Measurements from ENCODE around the gene NELFCD. TPM values are rescaled to one million over a fixed set of nuclear protein-coding genes. Genes with fewer than 3 reads are reported as not detected.
A peak's percentile ranks its signal among the peaks of the same experiment; 100 is the strongest.

NELFCD gene
- total and polyA plus RNA-seq, 2 donors (not counting 1 experiment from before 2014, with no cell fraction given): 80.2 to 107 TPM

DNA sequence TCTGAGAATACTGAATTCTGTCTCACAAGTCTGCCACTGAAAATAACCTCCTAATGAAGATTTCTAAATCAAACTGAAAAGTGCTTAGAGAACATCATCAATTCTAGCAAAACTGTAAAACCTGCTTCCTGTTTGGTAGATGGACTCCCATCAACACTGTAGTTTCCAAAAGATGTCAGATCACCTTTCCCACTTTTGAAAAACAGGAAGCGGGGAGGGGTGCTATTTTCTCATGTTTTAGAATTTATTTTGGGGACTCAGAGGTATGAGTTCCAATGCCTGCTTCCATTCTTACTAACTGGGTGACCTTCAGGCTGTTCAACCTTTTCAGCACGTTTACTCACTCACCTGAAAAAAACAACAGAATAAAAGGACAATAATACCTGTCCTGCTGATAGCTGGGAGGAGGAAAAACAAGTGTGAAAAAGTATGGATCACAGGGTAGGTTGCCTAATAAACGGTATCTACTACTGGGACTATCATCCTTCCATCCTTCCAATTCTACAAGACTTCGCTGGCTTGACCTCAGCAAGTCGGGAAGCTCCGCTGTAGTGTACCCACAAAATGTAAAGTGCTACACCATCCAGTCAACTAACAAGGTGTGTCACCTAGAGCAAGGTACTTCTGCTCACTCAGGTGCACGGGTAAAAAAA lies 50.0 kb downstream of the NELFCD start:
- Mint-ChIP-seq H3K9me3 (ENCODE audit: insufficient read depth) (no peaks in the 10 kb centered on the region), H3K27me3 (no peaks in the 10 kb centered on the region), H3K4me1 (peaks cover 53% of the 10 kb centered on the region), H3K27ac (peak overlapping the region; percentile 98), H3K4me3 (peak overlapping the region; percentile 97)
- Histone ChIP-seq H3K79me2 (ENCODE audit: control insufficient read depth, insufficient read depth, low read length) (peaks cover 68% of the 10 kb centered on the region), H3K4me1 (ENCODE audit: control insufficient read depth in 2 of 2, insufficient read depth in 2 of 2, low read length in 2 of 2) (peaks cover 27 to 37% of the 10 kb centered on the region in 2 donors), H2AFZ (ENCODE audit: insufficient read depth, low read depth, low read length, poor library complexity, severe bottlenecking) (peak overlapping the region; percentile 90), H3K4me2 (replicated peaks; ENCODE audit: low read depth, low read length, poor library complexity, severe bottlenecking) (peak overlapping the region; percentile 88), H3K9me3 (ENCODE audit: control extremely low read depth in 1 of 3, control insufficient read depth in 2 of 3, insufficient read depth in 1 of 3, low read length in 2 of 3) (no peaks in the 10 kb centered on the region), H3K36me3 (replicated peaks in 1 of 2; ENCODE audit: control extremely low read depth in 1 of 2, control insufficient read depth in 1 of 2, extremely low read depth in 1 of 2, insufficient read depth in 2 of 2, low read length in 1 of 2) (peaks cover 0 to 68% of the 10 kb centered on the region in 2 experiments), H3K4me3 (ENCODE audit: control extremely low read depth in 1 of 5, extremely low read depth in 1 of 5, insufficient read depth in 1 of 5, low read depth in 2 of 5, low read length in 4 of 5) (peak overlapping the region; percentile 68 to 82 (median 80)), H4K20me1 (ENCODE audit: control insufficient read depth, insufficient read depth, low read length, poor library complexity, severe bottlenecking) (peaks cover 54% of the 10 kb centered on the region), H3K27me3 (replicated peaks in 1 of 4; ENCODE audit: control extremely low read depth in 1 of 4, control insufficient read depth in 3 of 4, insufficient read depth in 4 of 4, low read length in 3 of 4) (no peaks in the 10 kb centered on the region), H3K9ac (ENCODE audit: low read length) (peak overlapping the region; percentile 85), H3K27ac (ENCODE audit: low read length in 2 of 2) (peak overlapping the region; percentile 82 to 89)
- WGBS (ENCODE audit: insufficient coverage): 68% methylated on average over 4 of the region's 7 CpGs
- POLR2A ChIA-PET: interaction anchor here (0.6 to 2.6 kb wide), 7 partner anchors 12 to 142 kb away, joined by 5 to 30 read pairs (median 10); partner anchors contain the start of gene PRELID3B
- DNase-seq: no peak
- ATAC-seq (ENCODE audit: low read depth): no peak
- intact Hi-C loops (cut with micrococcal nuclease): no loop called here
- no peak for TF ChIP-seq EZH2 (IDR thresholded peaks at IDR 0.05; ENCODE audit: borderline replicate concordance, insufficient read depth, low read depth, low read length, poor library complexity, severe bottlenecking)
- TF ChIP-seq, protein P1, sequence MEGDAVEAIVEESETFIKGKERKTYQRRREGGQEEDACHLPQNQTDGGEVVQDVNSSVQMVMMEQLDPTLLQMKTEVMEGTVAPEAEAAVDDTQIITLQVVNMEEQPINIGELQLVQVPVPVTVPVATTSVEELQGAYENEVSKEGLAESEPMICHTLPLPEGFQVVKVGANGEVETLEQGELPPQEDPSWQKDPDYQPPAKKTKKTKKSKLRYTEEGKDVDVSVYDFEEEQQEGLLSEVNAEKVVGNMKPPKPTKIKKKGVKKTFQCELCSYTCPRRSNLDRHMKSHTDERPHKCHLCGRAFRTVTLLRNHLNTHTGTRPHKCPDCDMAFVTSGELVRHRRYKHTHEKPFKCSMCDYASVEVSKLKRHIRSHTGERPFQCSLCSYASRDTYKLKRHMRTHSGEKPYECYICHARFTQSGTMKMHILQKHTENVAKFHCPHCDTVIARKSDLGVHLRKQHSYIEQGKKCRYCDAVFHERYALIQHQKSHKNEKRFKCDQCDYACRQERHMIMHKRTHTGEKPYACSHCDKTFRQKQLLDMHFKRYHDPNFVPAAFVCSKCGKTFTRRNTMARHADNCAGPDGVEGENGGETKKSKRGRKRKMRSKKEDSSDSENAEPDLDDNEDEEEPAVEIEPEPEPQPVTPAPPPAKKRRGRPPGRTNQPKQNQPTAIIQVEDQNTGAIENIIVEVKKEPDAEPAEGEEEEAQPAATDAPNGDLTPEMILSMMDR (IDR thresholded peaks at IDR 0.05): no peak
- CTCF ChIA-PET: interaction anchor here (1.5 to 3.5 kb wide), 7 partner anchors 22 to 176 kb away, joined by 5 to 32 read pairs (median 10); no protein-coding TSS in a partner anchor

DNA sequence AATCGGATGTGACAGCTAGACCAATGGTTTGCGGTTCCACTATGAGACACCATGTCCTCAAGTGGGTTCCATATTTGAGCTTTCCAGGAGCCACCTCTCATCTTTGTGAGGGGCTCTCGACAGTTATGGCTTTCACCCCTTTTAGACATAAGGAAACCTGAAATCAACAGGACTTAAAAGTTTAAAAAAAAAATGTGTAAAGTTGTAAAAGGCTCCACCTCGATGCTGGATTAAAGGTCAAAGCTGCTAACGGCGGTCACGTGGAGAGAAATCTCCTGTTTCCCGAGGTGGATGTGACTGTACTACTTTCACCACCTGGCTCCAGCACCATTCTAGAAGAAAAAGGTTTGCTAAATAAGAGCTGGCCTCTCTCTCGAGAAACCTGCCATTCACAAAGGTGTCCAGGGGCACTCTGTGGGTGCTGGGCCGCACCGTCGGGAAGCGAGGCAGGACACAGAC lies 50.5 kb downstream of the NELFCD start:
- Histone ChIP-seq H3K9ac (ENCODE audit: low read length) (peak overlapping the region; percentile 85), H3K36me3 (replicated peaks in 1 of 2; ENCODE audit: control extremely low read depth in 1 of 2, control insufficient read depth in 1 of 2, extremely low read depth in 1 of 2, insufficient read depth in 2 of 2, low read length in 1 of 2) (peaks cover 2 to 68% of the 10 kb centered on the region in 2 experiments), H3K9me3 (ENCODE audit: control extremely low read depth in 1 of 3, control insufficient read depth in 2 of 3, insufficient read depth in 1 of 3, low read length in 2 of 3) (no peaks in the 10 kb centered on the region), H3K27me3 (replicated peaks in 1 of 4; ENCODE audit: control extremely low read depth in 1 of 4, control insufficient read depth in 3 of 4, insufficient read depth in 4 of 4, low read length in 3 of 4) (no peaks in the 10 kb centered on the region), H3K4me3 (ENCODE audit: control extremely low read depth in 1 of 5, extremely low read depth in 1 of 5, insufficient read depth in 1 of 5, low read depth in 2 of 5, low read length in 4 of 5) (peak overlapping the region; percentile 68 to 82 (median 80)), H3K27ac (ENCODE audit: low read length in 2 of 2) (peak overlapping the region; percentile 82 to 89), H3K4me1 (ENCODE audit: control insufficient read depth in 2 of 2, insufficient read depth in 2 of 2, low read length in 2 of 2) (peaks cover 27 to 37% of the 10 kb centered on the region in 2 donors), H3K4me2 (replicated peaks; ENCODE audit: low read depth, low read length, poor library complexity, severe bottlenecking) (peak overlapping the region; percentile 88), H4K20me1 (ENCODE audit: control insufficient read depth, insufficient read depth, low read length, poor library complexity, severe bottlenecking) (peaks cover 48% of the 10 kb centered on the region), H3K79me2 (ENCODE audit: control insufficient read depth, insufficient read depth, low read length) (peaks cover 67% of the 10 kb centered on the region), H2AFZ (ENCODE audit: insufficient read depth, low read depth, low read length, poor library complexity, severe bottlenecking) (peak overlapping the region; percentile 90)
- Mint-ChIP-seq H3K9me3 (ENCODE audit: insufficient read depth) (no peaks in the 10 kb centered on the region), H3K4me1 (peaks cover 48% of the 10 kb centered on the region), H3K4me3 (peak overlapping the region; percentile 97), H3K27ac (peak overlapping the region; percentile 98), H3K27me3 (no peaks in the 10 kb centered on the region)
- WGBS (ENCODE audit: insufficient coverage): 17% methylated on average over 12 of the region's 13 CpGs
- ChIA-PET CTCF (interaction anchor here (0.8 to 3.5 kb wide), 13 partner anchors 11 to 176 kb away, joined by 3 to 32 read pairs (median 7); partner anchors contain the start of gene PRELID3B), POLR2A (interaction anchor here (0.6 to 2.6 kb wide), 13 partner anchors 11 to 143 kb away, joined by 3 to 30 read pairs (median 8); partner anchors contain the start of gene PRELID3B)
- ATAC-seq (ENCODE audit: low read depth): no peak
- TF ChIP-seq, protein P1 (IDR thresholded peaks at IDR 0.05): no peak
- no peak for TF ChIP-seq EZH2 (IDR thresholded peaks at IDR 0.05; ENCODE audit: borderline replicate concordance, insufficient read depth, low read depth, low read length, poor library complexity, severe bottlenecking)
- intact Hi-C loops (cut with micrococcal nuclease): loop anchor here (1.0 to 2.0 kb wide), 6 partner anchors 11 to 139 kb away; partner anchors contain the start of genes CTSZ, NELFCD and PRELID3B
- DNase-seq: no peak
